A172 (cell line): ENCODE measurements around the gene VENTX. TPM values are rescaled to one million over a fixed set of nuclear protein-coding genes. Genes with fewer than 3 reads are reported as not detected.

Experiments
- DNase-seq: peaks from one replicate; pipeline ENCODE4 v3.0.0-alpha.2; 2015; ENCODE audit warnings: low spot score
- total RNA-seq: library from RNA; depleted of rRNA; stranded (reverse); fragments of >200 nt; shearing (Covaris generic); gene quantifications from 2 replicates; pipeline ENCODE4 v1.2.3, GENCODE V29; 2014; rRNA removed

The VENTX gene
- not detected in 2 replicates for total RNA-seq

GRCh38 chr10:133237588-133238465 lies at the start of gene VENTX:
TSS of gene VENTX (plus strand) at chr10:133237855. CDS start at chr10:133237915, 60 bp downstream.
- DNase-seq = no peak

- DNase-seq = no peak
Measured at GRCh38 chr10:133187906-133188681, 49.6 kb upstream of the VENTX start.

GRCh38 chr10:133189256-133189655 lies 48.4 kb upstream of the VENTX start:
- DNase-seq = no peak

- no peak for DNase-seq
Measured at GRCh38 chr10:133189726-133190125, 47.9 kb upstream of the VENTX start.

- no peak for DNase-seq
Measured at GRCh38 chr10:133190225-133190624, 47.4 kb upstream of the VENTX start.

GRCh38 chr10:133191651-133192050 lies 46.0 kb upstream of the VENTX start:
- no peak for DNase-seq

- no peak for DNase-seq
Measured at GRCh38 chr10:133194151-133194550, 43.5 kb upstream of the VENTX start.

GRCh38 chr10:133195096-133195495 lies 42.6 kb upstream of the VENTX start:
- DNase-seq = no peak

GRCh38 chr10:133195611-133196010 lies 42.0 kb upstream of the VENTX start:
- no peak for DNase-seq

- DNase-seq = no peak
Measured at GRCh38 chr10:133196221-133196915, 41.3 kb upstream of the VENTX start.

- no peak for DNase-seq
Measured at GRCh38 chr10:133196936-133197758, 40.5 kb upstream of the VENTX start.

- no peak for DNase-seq
Measured at GRCh38 chr10:133197786-133198185, 39.9 kb upstream of the VENTX start.

GRCh38 chr10:133198206-133198605 lies 39.4 kb upstream of the VENTX start:
- no peak for DNase-seq

- no peak for DNase-seq
Measured at GRCh38 chr10:133198621-133199487, 38.8 kb upstream of the VENTX start.

- no peak for DNase-seq
Measured at GRCh38 chr10:133199488-133199885, 38.2 kb upstream of the VENTX start.

GRCh38 chr10:133199992-133200611 lies 37.6 kb upstream of the VENTX start:
- no peak for DNase-seq

- no peak for DNase-seq
Measured at GRCh38 chr10:133200621-133201031, 37.0 kb upstream of the VENTX start.

- no peak for DNase-seq
Measured at GRCh38 chr10:133201151-133201947, 36.3 kb upstream of the VENTX start.
